ENCODE measurements around the gene TBR1.

DNA sequence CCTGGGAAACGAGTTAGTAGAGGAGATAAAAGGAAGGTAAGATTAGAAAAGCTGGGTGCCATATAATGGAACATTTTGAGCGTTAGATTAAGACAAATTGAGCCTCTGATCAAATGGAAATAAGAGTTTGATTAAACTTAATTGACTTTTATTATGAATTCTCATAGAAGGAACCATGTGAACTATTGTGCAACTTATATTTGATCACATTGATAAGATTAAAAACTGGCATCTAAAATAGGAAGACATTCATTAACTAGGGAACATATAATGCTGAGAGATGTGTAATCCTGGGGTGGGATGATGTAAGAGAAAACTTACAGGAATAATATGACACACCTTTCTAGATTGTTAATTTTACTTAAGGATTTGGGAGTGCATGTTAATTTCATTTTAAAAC is 22.5 kb downstream of the TBR1 start:
- TF ChIP-seq CTCF (IDR thresholded peaks at IDR 0.05) (no peak), POLR2AphosphoS5 (IDR thresholded peaks at IDR 0.05; ENCODE audit: low read depth, low read length) (no peak), EZH2phosphoT487 (IDR thresholded peaks at IDR 0.05; ENCODE audit: borderline replicate concordance, low read depth) (no peak)
- TF ChIP-seq, protein P1, sequence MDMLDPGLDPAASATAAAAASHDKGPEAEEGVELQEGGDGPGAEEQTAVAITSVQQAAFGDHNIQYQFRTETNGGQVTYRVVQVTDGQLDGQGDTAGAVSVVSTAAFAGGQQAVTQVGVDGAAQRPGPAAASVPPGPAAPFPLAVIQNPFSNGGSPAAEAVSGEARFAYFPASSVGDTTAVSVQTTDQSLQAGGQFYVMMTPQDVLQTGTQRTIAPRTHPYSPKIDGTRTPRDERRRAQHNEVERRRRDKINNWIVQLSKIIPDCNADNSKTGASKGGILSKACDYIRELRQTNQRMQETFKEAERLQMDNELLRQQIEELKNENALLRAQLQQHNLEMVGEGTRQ (IDR thresholded peaks at IDR 0.05; ENCODE audit: borderline replicate concordance, low read depth, low read length): no peak
